GM23338 (cell line): ENCODE measurements around the gene UGT1A4. TPM values are rescaled to one million over a fixed set of nuclear protein-coding genes. Genes with fewer than 3 reads are reported as not detected.

Experiments used
- ATAC-seq: fragments of 200-7000 bp; cut with Tn5 transposase; 3 replicates; pipeline ENCODE4 v1.9.1; 2020
- DNase-seq: peaks from one replicate; pipeline ENCODE4 v3.0.0-alpha.2; 2015; ENCODE audit warnings: low spot score
- H2AFZ ChIP-seq: fragments of 200-600 bp; sonication (generic); 2 replicates; pipeline ENCODE4 v1.8.0; 2016; ENCODE audit warnings: antibody characterized with exemption, mild to moderate bottlenecking, moderate library complexity
- H3F3A ChIP-seq: fragments of 200-600 bp; sonication (generic); replicated peaks from 2 replicates; pipeline ENCODE4 v1.8.0; 2017; ENCODE audit warnings: antibody characterized with exemption, mixed run types, low read depth
- H3K27ac ChIP-seq: fragments of 200-600 bp; sonication (generic); 2 replicates; pipeline ENCODE4 v1.6.1; 2016; ENCODE audit warnings: low read depth
- H3K27me3 ChIP-seq: fragments of 200-600 bp; sonication (generic); 2 replicates; pipeline ENCODE4 v1.8.0; 2016; ENCODE audit warnings: mild to moderate bottlenecking, mixed run types, moderate library complexity; ENCODE audit not compliant: insufficient read depth
- H3K36me3 ChIP-seq: fragments of 200-600 bp; sonication (generic); 2 replicates; pipeline ENCODE4 v1.8.0; 2016; ENCODE audit warnings: mild to moderate bottlenecking; ENCODE audit not compliant: insufficient read depth
- H3K4me1 ChIP-seq: fragments of 200-600 bp; sonication (generic); 2 replicates; pipeline ENCODE4 v1.8.0; 2016; ENCODE audit warnings: mild to moderate bottlenecking, moderate library complexity; ENCODE audit not compliant: insufficient read depth
- H3K4me2 ChIP-seq: fragments of 200-600 bp; sonication (generic); 2 replicates; pipeline ENCODE4 v1.7.1; 2017; ENCODE audit warnings: mixed run types
- H3K4me3 ChIP-seq: fragments of 200-600 bp; sonication (generic); 2 replicates; pipeline ENCODE4 v1.6.1; 2016; ENCODE audit warnings: mixed run types
- H3K79me2 ChIP-seq: fragments of 200-600 bp; sonication (generic); replicated peaks from 2 replicates; pipeline ENCODE4 v1.8.0; 2017; ENCODE audit warnings: mild to moderate bottlenecking; ENCODE audit not compliant: insufficient read depth
- H3K9me2 ChIP-seq: fragments of 200-600 bp; sonication (generic); 2 replicates; pipeline ENCODE4 v1.8.0; 2017; ENCODE audit not compliant: insufficient read depth
- H4K20me1 ChIP-seq: fragments of 200-600 bp; sonication (generic); replicated peaks from 2 replicates; pipeline ENCODE4 v1.8.0; 2017; ENCODE audit warnings: mild to moderate bottlenecking; ENCODE audit not compliant: insufficient read depth
- H3K27ac Mint-ChIP-seq: 2 replicates; pipeline ENCODE4 v1.8.0; 2020; ENCODE audit warnings: inconsistent platforms, mild to moderate bottlenecking, moderate library complexity, mixed read lengths
- H3K27me3 Mint-ChIP-seq: 3 replicates; pipeline ENCODE4 v1.8.0; 2022; ENCODE audit warnings: low read depth, mild to moderate bottlenecking, moderate library complexity, mixed read lengths, inconsistent platforms; ENCODE audit not compliant: insufficient read depth, poor library complexity
- H3K36me3 Mint-ChIP-seq: 3 replicates; pipeline ENCODE4 v1.8.0; 2021; ENCODE audit warnings: low read depth, mild to moderate bottlenecking, inconsistent platforms, moderate library complexity, mixed read lengths
- H3K4me1 Mint-ChIP-seq: 3 replicates; pipeline ENCODE4 v1.8.0; 2020; ENCODE audit warnings: mild to moderate bottlenecking, inconsistent platforms, mixed read lengths
- H3K4me3 Mint-ChIP-seq: 3 replicates; pipeline ENCODE4 v1.8.0; 2021; ENCODE audit warnings: moderate library complexity, mild to moderate bottlenecking, inconsistent platforms, mixed read lengths
- H3K9me3 Mint-ChIP-seq: 3 replicates; pipeline ENCODE4 v1.8.0; 2020; ENCODE audit warnings: moderate library complexity, mild to moderate bottlenecking, inconsistent platforms, mixed read lengths
- EZH2phosphoT487 ChIP-seq: fragments of 200-600 bp; sonication (generic); IDR thresholded peaks from one replicate; pipeline ENCODE4 v1.8.1; 2018; ENCODE audit warnings: antibody characterized with exemption; ENCODE audit not compliant: unreplicated experiment
- NANOG ChIP-seq: IDR thresholded peaks from 2 replicates; pipeline ENCODE4 v1.6.1; 2016; ENCODE audit warnings: antibody characterized with exemption, borderline replicate concordance
- POLR2AphosphoS5 ChIP-seq: IDR thresholded peaks from 2 replicates; pipeline ENCODE4 v1.6.1; 2016; ENCODE audit warnings: antibody characterized with exemption, low read depth
- ZNF114 ChIP-seq: fragments of 250-450 bp; sonication (Bioruptor Pico); IDR thresholded peaks from 2 replicates; pipeline ENCODE4 v1.5.0; 2020; ENCODE audit warnings: mild to moderate bottlenecking, moderate library complexity
- long read RNA-seq: library from polyadenylated mRNA; unstranded; transcript quantifications from one replicate; pipeline ENCODE4 v2.0.0, GENCODE V29; 2020; ENCODE audit not compliant: unreplicated experiment
- polyA plus RNA-seq: library from polyadenylated mRNA; unstranded; fragments of >200 nt; fragmentation: Nextera tagmentation; extraction: Ambion mirVana; gene quantifications from 2 replicates; pipeline ENCODE4 v1.2.1, GENCODE V29; 2016
- total RNA-seq: library from RNA; depleted of rRNA; stranded (reverse); fragments of >200 nt; shearing (Covaris generic); gene quantifications from 2 replicates; pipeline ENCODE4 v1.2.3, GENCODE V29; 2014; rRNA removed
- TF ChIP-seq, protein P1 (sequence below): IDR thresholded peaks from 2 replicates; pipeline ENCODE4 v1.6.1; 2016; ENCODE audit warnings: antibody characterized with exemption
- TF ChIP-seq, protein P2 (sequence below), 2 experiments: fragments of 200-600 bp in 1 of 2; sonication (generic) in 1 of 2; conservative IDR thresholded peaks; 2 replicates each; pipeline versions ENCODE4 v1.5.1 to v1.6.1; 2016 to 2017; ENCODE audit warnings: antibody characterized with exemption in 2 of 2, low read depth in 2 of 2, mild to moderate bottlenecking in 2 of 2, moderate library complexity in 1 of 2
- TF ChIP-seq, protein P3 (sequence below): IDR thresholded peaks from one replicate; pipeline ENCODE4 v1.6.1; 2018; ENCODE audit warnings: antibody characterized with exemption; ENCODE audit not compliant: unreplicated experiment

Gene UGT1A4
- total RNA-seq (not detected in 2 replicates), polyA plus RNA-seq (not detected in 2 replicates)
- long read RNA-seq = 0 reads

DNA sequence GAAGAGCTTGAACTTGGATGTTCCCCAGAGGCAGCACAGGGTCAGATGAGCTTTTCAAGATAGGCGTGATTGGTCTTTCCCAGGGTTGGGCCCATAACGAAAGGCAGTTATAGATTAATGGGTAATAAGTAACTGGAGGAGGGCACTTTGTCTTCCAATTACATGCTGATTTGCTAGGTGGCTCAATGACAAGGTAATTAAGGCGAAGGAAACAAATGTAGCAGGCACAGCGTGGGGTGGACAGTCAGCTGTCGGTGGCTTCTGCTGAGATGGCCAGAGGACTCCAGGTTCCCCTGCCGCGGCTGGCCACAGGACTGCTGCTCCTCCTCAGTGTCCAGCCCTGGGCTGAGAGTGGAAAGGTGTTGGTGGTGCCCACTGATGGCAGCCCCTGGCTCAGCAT is at the start of gene UGT1A4:
Gene UGT1A4, plus strand, starts transcription at position 185 of the 400 bp plus-strand sequence. Its CDS starts 85 bp downstream, at position 270.
- Histone ChIP-seq H4K20me1 (no peaks in the 10 kb centered on the region), H3K27ac (no peak within 1 kb of the TSS), H3K36me3 (no peaks in the 10 kb centered on the region), H3K9me2 (no peaks in the 10 kb centered on the region), H2AFZ (no peak within 1 kb of the TSS), H3K4me2 (no peak within 1 kb of the TSS), H3K4me1 (no peaks in the 10 kb centered on the region), H3K79me2 (no peaks in the 10 kb centered on the region), H3K27me3 (no peaks in the 10 kb centered on the region), H3K4me3 (no peak within 1 kb of the TSS), H3F3A (no peaks in the 10 kb centered on the region)
- Mint-ChIP-seq H3K9me3 (peaks cover 18% of the 10 kb centered on the region), H3K27me3 (peaks cover 7% of the 10 kb centered on the region), H3K4me3 (no peak within 1 kb of the TSS), H3K4me1 (no peaks in the 10 kb centered on the region), H3K36me3 (peaks cover 3% of the 10 kb centered on the region; the same call in 1 of the 3 replicates), H3K27ac (no peak within 1 kb of the TSS)
- TF ChIP-seq, protein P1, sequence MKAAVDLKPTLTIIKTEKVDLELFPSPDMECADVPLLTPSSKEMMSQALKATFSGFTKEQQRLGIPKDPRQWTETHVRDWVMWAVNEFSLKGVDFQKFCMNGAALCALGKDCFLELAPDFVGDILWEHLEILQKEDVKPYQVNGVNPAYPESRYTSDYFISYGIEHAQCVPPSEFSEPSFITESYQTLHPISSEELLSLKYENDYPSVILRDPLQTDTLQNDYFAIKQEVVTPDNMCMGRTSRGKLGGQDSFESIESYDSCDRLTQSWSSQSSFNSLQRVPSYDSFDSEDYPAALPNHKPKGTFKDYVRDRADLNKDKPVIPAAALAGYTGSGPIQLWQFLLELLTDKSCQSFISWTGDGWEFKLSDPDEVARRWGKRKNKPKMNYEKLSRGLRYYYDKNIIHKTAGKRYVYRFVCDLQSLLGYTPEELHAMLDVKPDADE = no peak
- TF ChIP-seq NANOG = no peak
- TF ChIP-seq POLR2AphosphoS5 = no peak
- no peak for ATAC-seq
- no peak for DNase-seq

DNA sequence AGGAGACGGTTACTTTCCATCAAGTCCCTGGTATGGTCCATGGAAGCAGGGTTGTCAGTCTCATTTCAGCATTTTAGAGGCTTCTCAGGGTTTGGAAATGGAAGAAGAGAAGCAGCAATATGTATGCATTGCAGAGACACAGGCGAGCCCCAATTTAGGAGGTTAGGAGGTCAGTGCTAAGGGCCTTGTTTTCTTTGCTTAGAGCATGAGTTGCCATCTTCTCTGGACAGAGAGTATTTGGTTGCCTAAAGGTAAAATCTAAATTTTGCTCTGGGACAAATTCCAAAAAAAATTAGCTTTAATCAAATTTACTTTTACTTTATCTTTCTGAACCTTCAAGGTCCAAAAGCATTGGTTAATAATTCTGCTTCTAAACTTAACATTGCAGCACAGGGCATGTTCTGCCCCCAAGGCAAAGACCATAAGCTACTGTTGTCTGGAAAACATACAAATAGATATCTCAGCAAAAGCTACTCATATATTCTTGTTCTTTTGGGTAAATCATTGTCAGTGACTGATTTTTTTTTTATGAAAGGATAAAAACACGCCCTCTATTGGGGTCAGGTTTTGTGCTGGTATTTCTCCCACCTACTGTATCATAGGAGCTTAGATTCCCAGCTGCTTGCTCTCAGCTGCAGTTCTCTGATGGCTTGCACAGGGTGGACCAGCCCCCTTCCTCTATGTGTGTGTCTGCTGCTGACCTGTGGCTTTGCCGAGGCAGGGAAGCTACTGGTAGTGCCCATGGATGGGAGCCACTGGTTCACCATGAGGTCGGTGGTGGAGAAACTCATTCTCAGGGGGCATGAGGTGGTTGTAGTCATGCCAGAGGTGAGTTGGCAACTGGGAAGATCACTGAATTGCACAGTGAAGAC is 47.0 kb upstream of the UGT1A4 start, which contains the start of gene UGT1A9:
Gene UGT1A9, plus strand, starts transcription at position 609 of the 872 bp plus-strand sequence. Its CDS starts 37 bp downstream, at position 646.
- TF ChIP-seq POLR2AphosphoS5 = no peak
- TF ChIP-seq, protein P2, sequence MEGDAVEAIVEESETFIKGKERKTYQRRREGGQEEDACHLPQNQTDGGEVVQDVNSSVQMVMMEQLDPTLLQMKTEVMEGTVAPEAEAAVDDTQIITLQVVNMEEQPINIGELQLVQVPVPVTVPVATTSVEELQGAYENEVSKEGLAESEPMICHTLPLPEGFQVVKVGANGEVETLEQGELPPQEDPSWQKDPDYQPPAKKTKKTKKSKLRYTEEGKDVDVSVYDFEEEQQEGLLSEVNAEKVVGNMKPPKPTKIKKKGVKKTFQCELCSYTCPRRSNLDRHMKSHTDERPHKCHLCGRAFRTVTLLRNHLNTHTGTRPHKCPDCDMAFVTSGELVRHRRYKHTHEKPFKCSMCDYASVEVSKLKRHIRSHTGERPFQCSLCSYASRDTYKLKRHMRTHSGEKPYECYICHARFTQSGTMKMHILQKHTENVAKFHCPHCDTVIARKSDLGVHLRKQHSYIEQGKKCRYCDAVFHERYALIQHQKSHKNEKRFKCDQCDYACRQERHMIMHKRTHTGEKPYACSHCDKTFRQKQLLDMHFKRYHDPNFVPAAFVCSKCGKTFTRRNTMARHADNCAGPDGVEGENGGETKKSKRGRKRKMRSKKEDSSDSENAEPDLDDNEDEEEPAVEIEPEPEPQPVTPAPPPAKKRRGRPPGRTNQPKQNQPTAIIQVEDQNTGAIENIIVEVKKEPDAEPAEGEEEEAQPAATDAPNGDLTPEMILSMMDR (conservative IDR thresholded peaks at IDR 0.05; ENCODE audit: low read depth in 2 of 2) = 0 out of 4 replicates have a peak, but pooled peaks of 1 of the 2 experiments have one; percentile 0
- Mint-ChIP-seq H3K9me3 (peaks cover 4% of the 10 kb centered on the region; the same call in 2 of the 3 replicates), H3K4me3 (no peak within 1 kb of the TSS), H3K4me1 (peaks cover 6% of the 10 kb centered on the region; the same call in 2 of the 3 replicates), H3K27me3 (no peaks in the 10 kb centered on the region), H3K27ac (no peak within 1 kb of the TSS), H3K36me3 (no peaks in the 10 kb centered on the region)
- no peak within 1 kb of the TSS for H3K4me2 ChIP-seq
- no peaks in the 10 kb centered on the region for H3F3A ChIP-seq
- no peaks in the 10 kb centered on the region for H4K20me1 ChIP-seq
- DNase-seq = no peak
- H3K9me2 ChIP-seq = no peaks in the 10 kb centered on the region
- no peaks in the 10 kb centered on the region; the same call in 1 of the 2 replicates for H3K4me1 ChIP-seq
- H3K27me3 ChIP-seq = no peaks in the 10 kb centered on the region
- no peak within 1 kb of the TSS for H3K27ac ChIP-seq
- no peak for ATAC-seq
- no peaks in the 10 kb centered on the region for H3K79me2 ChIP-seq
- no peak within 1 kb of the TSS for H2AFZ ChIP-seq
- no peaks in the 10 kb centered on the region for H3K36me3 ChIP-seq
- H3K4me3 ChIP-seq = no peak within 1 kb of the TSS

DNA sequence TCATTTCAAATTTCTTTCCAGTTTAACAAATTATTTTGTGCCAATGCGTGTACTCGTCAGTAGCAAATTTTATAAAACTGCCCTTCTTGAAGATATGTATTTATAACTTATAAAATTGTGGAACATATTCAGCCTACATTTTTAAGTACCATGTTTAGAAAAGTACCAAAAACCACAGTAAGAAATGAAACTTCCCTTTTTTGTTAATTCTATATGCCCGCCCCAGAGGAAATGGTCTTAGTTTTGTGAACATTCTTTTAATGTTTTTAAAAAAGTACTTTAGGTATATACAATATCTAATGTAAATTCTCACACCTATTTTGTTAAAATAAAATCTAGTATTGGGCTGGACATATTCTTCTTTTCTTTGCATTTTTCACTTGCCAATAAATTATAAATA is 45.6 kb upstream of the UGT1A4 start:
- no peak overlapping the region for H3K27ac Mint-ChIP-seq
- Histone ChIP-seq H3F3A (no peaks in the 10 kb centered on the region), H3K79me2 (no peaks in the 10 kb centered on the region), H3K36me3 (no peaks in the 10 kb centered on the region), H4K20me1 (no peaks in the 10 kb centered on the region), H3K4me1 (no peaks in the 10 kb centered on the region; the same call in 1 of the 2 replicates), H2AFZ (no peak overlapping the region), H3K4me2 (no peak overlapping the region), H3K4me3 (no peak overlapping the region), H3K9me2 (no peaks in the 10 kb centered on the region), H3K27me3 (no peaks in the 10 kb centered on the region), H3K27ac (no peak overlapping the region)
- H3K27me3 Mint-ChIP-seq = no peaks in the 10 kb centered on the region
- peaks cover 6% of the 10 kb centered on the region; the same call in 2 of the 3 replicates for H3K4me1 Mint-ChIP-seq
- DNase-seq (no peak), ATAC-seq (no peak)
- H3K9me3 Mint-ChIP-seq = peaks cover 4% of the 10 kb centered on the region; the same call in 2 of the 3 replicates
- no peak overlapping the region for H3K4me3 Mint-ChIP-seq
- no peaks in the 10 kb centered on the region for H3K36me3 Mint-ChIP-seq
- TF ChIP-seq, protein P3, sequence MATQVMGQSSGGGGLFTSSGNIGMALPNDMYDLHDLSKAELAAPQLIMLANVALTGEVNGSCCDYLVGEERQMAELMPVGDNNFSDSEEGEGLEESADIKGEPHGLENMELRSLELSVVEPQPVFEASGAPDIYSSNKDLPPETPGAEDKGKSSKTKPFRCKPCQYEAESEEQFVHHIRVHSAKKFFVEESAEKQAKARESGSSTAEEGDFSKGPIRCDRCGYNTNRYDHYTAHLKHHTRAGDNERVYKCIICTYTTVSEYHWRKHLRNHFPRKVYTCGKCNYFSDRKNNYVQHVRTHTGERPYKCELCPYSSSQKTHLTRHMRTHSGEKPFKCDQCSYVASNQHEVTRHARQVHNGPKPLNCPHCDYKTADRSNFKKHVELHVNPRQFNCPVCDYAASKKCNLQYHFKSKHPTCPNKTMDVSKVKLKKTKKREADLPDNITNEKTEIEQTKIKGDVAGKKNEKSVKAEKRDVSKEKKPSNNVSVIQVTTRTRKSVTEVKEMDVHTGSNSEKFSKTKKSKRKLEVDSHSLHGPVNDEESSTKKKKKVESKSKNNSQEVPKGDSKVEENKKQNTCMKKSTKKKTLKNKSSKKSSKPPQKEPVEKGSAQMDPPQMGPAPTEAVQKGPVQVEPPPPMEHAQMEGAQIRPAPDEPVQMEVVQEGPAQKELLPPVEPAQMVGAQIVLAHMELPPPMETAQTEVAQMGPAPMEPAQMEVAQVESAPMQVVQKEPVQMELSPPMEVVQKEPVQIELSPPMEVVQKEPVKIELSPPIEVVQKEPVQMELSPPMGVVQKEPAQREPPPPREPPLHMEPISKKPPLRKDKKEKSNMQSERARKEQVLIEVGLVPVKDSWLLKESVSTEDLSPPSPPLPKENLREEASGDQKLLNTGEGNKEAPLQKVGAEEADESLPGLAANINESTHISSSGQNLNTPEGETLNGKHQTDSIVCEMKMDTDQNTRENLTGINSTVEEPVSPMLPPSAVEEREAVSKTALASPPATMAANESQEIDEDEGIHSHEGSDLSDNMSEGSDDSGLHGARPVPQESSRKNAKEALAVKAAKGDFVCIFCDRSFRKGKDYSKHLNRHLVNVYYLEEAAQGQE = no peak
- TF ChIP-seq, protein P2 (conservative IDR thresholded peaks at IDR 0.05; ENCODE audit: low read depth in 2 of 2) = no peak
- TF ChIP-seq EZH2phosphoT487 (no peak), POLR2AphosphoS5 (no peak), ZNF114 (CRISPR knock-in tag) (no peak)
